ENCODE data around the gene GHR.

The GHR gene

DNA sequence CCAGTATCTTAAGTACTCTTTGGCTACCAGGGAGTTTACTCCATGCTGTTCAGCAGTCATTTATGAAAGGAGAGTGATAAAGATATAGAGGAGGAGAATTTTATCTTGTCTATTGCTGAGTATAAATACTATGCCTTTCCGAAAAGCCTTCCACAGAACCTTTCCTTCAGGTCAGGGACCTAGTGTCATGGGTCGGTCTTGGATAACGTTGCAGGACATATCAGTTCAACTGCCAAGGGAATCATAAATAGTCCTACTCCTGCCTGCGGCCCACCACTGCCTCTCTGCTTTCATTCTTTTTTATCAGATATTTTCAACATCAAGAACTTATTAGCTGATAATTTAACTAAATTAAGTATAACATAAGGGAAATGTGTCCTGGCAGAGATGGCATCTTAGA, 211.3 kb downstream of the GHR start:
- Histone ChIP-seq H3K36me3 (ENCODE audit: control insufficient read depth in 2 of 2, insufficient read depth in 1 of 2, low read length in 2 of 2) (no peaks in the 10 kb centered on the region), H3K27ac (ENCODE audit: extremely low read depth, low read depth, low read length) (no peak overlapping the region), H3K9me3 (ENCODE audit: control insufficient read depth, insufficient read depth, low read depth, low read length) (no peaks in the 10 kb centered on the region), H3K4me3 (ENCODE audit: low read depth, low read length) (no peak overlapping the region), H3K4me1 (ENCODE audit: control insufficient read depth, insufficient read depth, low read length) (peaks cover 5% of the 10 kb centered on the region; the same call in 1 of the 2 replicates)
- ChIA-PET POLR2A (interaction anchor here (0.7 kb wide), 1 partner anchor 737 kb away, joined by 3 read pairs; no protein-coding TSS in a partner anchor), CTCF (interaction anchor here (0.7 to 0.9 kb wide), 4 partner anchors 50 to 254 kb away, joined by 3 read pairs; no protein-coding TSS in a partner anchor)
- TF ChIP-seq TCF7L2 (IDR thresholded peaks at IDR 0.05; ENCODE audit: borderline replicate concordance, low read depth, low read length) (no peak), PRDM2 (tag by site-specific recombination; IDR thresholded peaks at IDR 0.05; ENCODE audit: borderline replicate concordance) (no peak), ZBTB21 (tag by site-specific recombination; IDR thresholded peaks at IDR 0.05) (no peak), ZNF843 (tag by site-specific recombination; IDR thresholded peaks at IDR 0.05) (no peak), ZNF423 (tag by site-specific recombination; IDR thresholded peaks at IDR 0.05) (no peak), ZNF214 (tag by site-specific recombination; IDR thresholded peaks at IDR 0.05; ENCODE audit: borderline replicate concordance) (no peak), ZNF433 (tag by site-specific recombination; IDR thresholded peaks at IDR 0.05; ENCODE audit: low read depth) (no peak), ZNF704 (tag by site-specific recombination; IDR thresholded peaks at IDR 0.05) (no peak), ZNF596 (tag by site-specific recombination; IDR thresholded peaks at IDR 0.05) (no peak), ZNF132 (tag by site-specific recombination; IDR thresholded peaks at IDR 0.05; ENCODE audit: borderline replicate concordance) (no peak), ZNF600 (tag by site-specific recombination; IDR thresholded peaks at IDR 0.05) (no peak)
- TF ChIP-seq, protein P1, sequence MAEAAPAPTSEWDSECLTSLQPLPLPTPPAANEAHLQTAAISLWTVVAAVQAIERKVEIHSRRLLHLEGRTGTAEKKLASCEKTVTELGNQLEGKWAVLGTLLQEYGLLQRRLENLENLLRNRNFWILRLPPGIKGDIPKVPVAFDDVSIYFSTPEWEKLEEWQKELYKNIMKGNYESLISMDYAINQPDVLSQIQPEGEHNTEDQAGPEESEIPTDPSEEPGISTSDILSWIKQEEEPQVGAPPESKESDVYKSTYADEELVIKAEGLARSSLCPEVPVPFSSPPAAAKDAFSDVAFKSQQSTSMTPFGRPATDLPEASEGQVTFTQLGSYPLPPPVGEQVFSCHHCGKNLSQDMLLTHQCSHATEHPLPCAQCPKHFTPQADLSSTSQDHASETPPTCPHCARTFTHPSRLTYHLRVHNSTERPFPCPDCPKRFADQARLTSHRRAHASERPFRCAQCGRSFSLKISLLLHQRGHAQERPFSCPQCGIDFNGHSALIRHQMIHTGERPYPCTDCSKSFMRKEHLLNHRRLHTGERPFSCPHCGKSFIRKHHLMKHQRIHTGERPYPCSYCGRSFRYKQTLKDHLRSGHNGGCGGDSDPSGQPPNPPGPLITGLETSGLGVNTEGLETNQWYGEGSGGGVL (tag by site-specific recombination; IDR thresholded peaks at IDR 0.05): no peak
- TF ChIP-seq, protein P2, sequence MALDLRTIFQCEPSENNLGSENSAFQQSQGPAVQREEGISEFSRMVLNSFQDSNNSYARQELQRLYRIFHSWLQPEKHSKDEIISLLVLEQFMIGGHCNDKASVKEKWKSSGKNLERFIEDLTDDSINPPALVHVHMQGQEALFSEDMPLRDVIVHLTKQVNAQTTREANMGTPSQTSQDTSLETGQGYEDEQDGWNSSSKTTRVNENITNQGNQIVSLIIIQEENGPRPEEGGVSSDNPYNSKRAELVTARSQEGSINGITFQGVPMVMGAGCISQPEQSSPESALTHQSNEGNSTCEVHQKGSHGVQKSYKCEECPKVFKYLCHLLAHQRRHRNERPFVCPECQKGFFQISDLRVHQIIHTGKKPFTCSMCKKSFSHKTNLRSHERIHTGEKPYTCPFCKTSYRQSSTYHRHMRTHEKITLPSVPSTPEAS (tag by site-specific recombination; IDR thresholded peaks at IDR 0.05): no peak

DNA sequence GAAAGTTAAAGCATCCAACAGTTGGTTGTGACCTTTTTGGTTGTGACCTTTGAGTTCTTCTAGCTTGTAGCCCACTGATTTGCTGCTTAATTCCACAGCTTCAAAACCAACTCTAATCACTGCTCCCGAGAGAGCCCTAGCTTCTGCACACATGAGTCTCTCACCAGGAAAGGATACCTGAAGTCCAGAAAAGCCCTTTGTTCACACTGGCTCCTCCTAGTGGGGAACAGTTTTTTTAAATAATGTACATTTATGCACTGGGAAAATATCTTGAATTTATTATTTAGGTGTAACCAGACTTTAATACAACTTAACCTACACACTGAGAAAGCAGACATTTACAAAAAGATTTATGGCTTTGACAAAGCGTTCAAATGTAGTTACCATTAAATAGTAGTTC, 213.2 kb downstream of the GHR start:
- no peaks in the 10 kb centered on the region for H3K36me3 ChIP-seq (ENCODE audit: control insufficient read depth in 2 of 2, insufficient read depth in 1 of 2, low read length in 2 of 2)
- ChIA-PET POLR2A (no interaction called here), CTCF (interaction anchor here (0.6 to 1.6 kb wide), 6 partner anchors 11 to 825 kb away, joined by 3 to 5 read pairs (median 4); no protein-coding TSS in a partner anchor)
- peaks cover 5% of the 10 kb centered on the region; the same call in 1 of the 2 replicates for H3K4me1 ChIP-seq (ENCODE audit: control insufficient read depth, insufficient read depth, low read length)
- H3K9me3 ChIP-seq (ENCODE audit: control insufficient read depth, insufficient read depth, low read depth, low read length): no peaks in the 10 kb centered on the region
- H3K27ac ChIP-seq (ENCODE audit: extremely low read depth, low read depth, low read length): no peak overlapping the region
- TF ChIP-seq FEZF1 (tag by site-specific recombination; IDR thresholded peaks at IDR 0.05): no peak
- no peak for TF ChIP-seq ZNF629 (tag by site-specific recombination; IDR thresholded peaks at IDR 0.05)
- no peak overlapping the region for H3K4me3 ChIP-seq (ENCODE audit: low read depth, low read length)
